Gastrocnemius medialis (tissue), 4 donors: ENCODE measurements around the gene RNF220.
A peak's percentile ranks its signal among the peaks of the same experiment; 100 is the strongest.

ENCODE experiments used
- CTCF ChIP-seq, 5 experiments: fragments of 450-650 bp in 3 of 5; fragments of 200-600 bp in 2 of 5; sonication (generic) in 2 of 5; IDR thresholded peaks in 4 of 5; conservative IDR thresholded peaks in 1 of 5; 1 replicate in 4 of 5; 2 replicates in 1 of 5; pipeline ENCODE4 v1.5.1; 2016 to 2019; ENCODE audit warnings: antibody characterized with exemption in 5 of 5, mild to moderate bottlenecking in 3 of 5, moderate library complexity in 3 of 5
- POLR2A ChIP-seq, 2 donors: fragments of 450-650 bp; IDR thresholded peaks; one replicate each; pipeline ENCODE4 v1.6.1; 2017; ENCODE audit warnings: antibody characterized with exemption in 2 of 2, mild to moderate bottlenecking in 2 of 2, moderate library complexity in 2 of 2

GRCh38 chr1:44594871-44595735 is 190.0 kb downstream of the RNF220 start:
- TF ChIP-seq POLR2A (IDR thresholded peaks at IDR 0.05) (no peak), CTCF (IDR thresholded peaks at IDR 0.05 in 4 of 5, conservative IDR thresholded peaks at IDR 0.05 in 1 of 5) (peak; percentile 83 to 97 (median 93))
